PFSK-1 (cell line): ENCODE results near the gene RRAD.

ENCODE experiments used
- FOXP2 ChIP-seq: optimal IDR thresholded peaks from 2 replicates; pipeline ENCODE3; 2011; ENCODE audit warnings: borderline replicate concordance, control low read depth, inconsistent platforms; ENCODE audit not compliant: insufficient read depth; ENCODE audit errors: extremely low read length, extremely low read depth
- POLR2AphosphoS5 ChIP-seq: IDR thresholded peaks from 2 replicates; pipeline ENCODE4 v1.6.1; 2012; ENCODE audit warnings: low read depth, mild to moderate bottlenecking, control low read depth, low read length, moderate library complexity
- REST ChIP-seq, 2 experiments: IDR thresholded peaks; 2 replicates each; pipeline versions ENCODE4 v1.6.1 to v1.8.0; 2011 to 2012; ENCODE audit warnings: low read depth in 2 of 2, low read length in 2 of 2, control low read depth in 1 of 2, inconsistent platforms in 1 of 2, mild to moderate bottlenecking in 1 of 2, moderate library complexity in 1 of 2; ENCODE audit not compliant: insufficient read depth in 1 of 2
- SIN3A ChIP-seq: IDR thresholded peaks from 2 replicates; pipeline ENCODE4 v1.6.1; 2012; ENCODE audit warnings: mild to moderate bottlenecking, low read length, moderate library complexity, borderline replicate concordance; ENCODE audit not compliant: insufficient read depth
- TAF1 ChIP-seq: IDR thresholded peaks from 2 replicates; pipeline ENCODE4 v1.6.1; 2012; ENCODE audit warnings: low read length, control low read depth, borderline replicate concordance; ENCODE audit not compliant: insufficient read depth

The RRAD gene

GRCh38 chr16:66911112-66911511, 14.2 kb downstream of the RRAD start:
- TF ChIP-seq POLR2AphosphoS5 = no peak
- TF ChIP-seq REST (IDR thresholded peaks at IDR 0.05; ENCODE audit: insufficient read depth in 1 of 2, low read depth in 2 of 2, low read length in 2 of 2) = no peak
- no peak for TF ChIP-seq SIN3A
- TF ChIP-seq FOXP2 = no peak
- no peak for TF ChIP-seq TAF1

GRCh38 chr16:66910175-66910940, 15.0 kb downstream of the RRAD start:
- no peak for TF ChIP-seq FOXP2
- no peak for TF ChIP-seq TAF1
- TF ChIP-seq SIN3A = no peak
- no peak for TF ChIP-seq REST (IDR thresholded peaks at IDR 0.05; ENCODE audit: insufficient read depth in 1 of 2, low read depth in 2 of 2, low read length in 2 of 2)
- TF ChIP-seq POLR2AphosphoS5 = no peak

- no peak for TF ChIP-seq REST (IDR thresholded peaks at IDR 0.05; ENCODE audit: insufficient read depth in 1 of 2, low read depth in 2 of 2, low read length in 2 of 2)
- no peak for TF ChIP-seq SIN3A
- TF ChIP-seq POLR2AphosphoS5 = no peak
Observed at GRCh38 chr16:66908762-66909559, 16.4 kb downstream of the RRAD start.

GRCh38 chr16:66908116-66908515, 17.2 kb downstream of the RRAD start:
- TF ChIP-seq POLR2AphosphoS5 = no peak
- no peak for TF ChIP-seq REST (IDR thresholded peaks at IDR 0.05; ENCODE audit: insufficient read depth in 1 of 2, low read depth in 2 of 2, low read length in 2 of 2)
- TF ChIP-seq FOXP2 = no peak
- no peak for TF ChIP-seq TAF1
- TF ChIP-seq SIN3A = no peak
